Pancreas (tissue), 10 donors: ENCODE measurements around the gene LGR6. TPM values are rescaled to one million over a fixed set of nuclear protein-coding genes. Genes with fewer than 3 reads are reported as not detected.

Source experiments
- ATAC-seq, 4 donors: fragments of 200-7000 bp; cut with Tn5 transposase; one replicate each; pipeline versions ENCODE4 v1.8.0 to v1.9.1; 2020; ENCODE audit warnings: mild to moderate bottlenecking in 4 of 4, moderate library complexity in 4 of 4
- DNase-seq, 6 donors: peaks; one replicate each; pipeline ENCODE4 v3.0.0-alpha.2; 2020
- FAIRE-seq: peaks from 2 replicates; lab custom pipeline; 2012; peaks lifted over from hg19 to GRCh38; lab: Jason Lieb, UNC
- H3K27ac ChIP-seq, 4 donors: fragments of 200-600 bp; sonication (generic); 1 replicate in 3 of 4; 2 replicates in 1 of 4; pipeline versions ENCODE4 v1.5.0 to v1.8.0; 2020
- H3K27me3 ChIP-seq, 4 donors: fragments of 200-600 bp; one replicate each; pipeline ENCODE4 v1.8.0; 2021
- H3K36me3 ChIP-seq, 3 donors: fragments of 200-600 bp; sonication (generic) in 1 of 3; one replicate each; pipeline versions ENCODE4 v1.5.0 to v1.8.0; 2020 to 2021
- H3K4me1 ChIP-seq, 3 donors: fragments of 200-600 bp; one replicate each; pipeline ENCODE4 v1.8.0; 2021
- H3K4me3 ChIP-seq, 4 donors: fragments of 200-600 bp; sonication (generic) in 2 of 4; one replicate each; pipeline versions ENCODE4 v1.5.0 to v1.8.0; 2020 to 2021
- H3K9me3 ChIP-seq, 4 donors: fragments of 200-600 bp; one replicate each; pipeline ENCODE4 v1.8.0; 2021
- CTCF ChIP-seq, 4 donors: fragments of 200-600 bp; sonication (generic) in 3 of 4; IDR thresholded peaks; one replicate each; pipeline versions ENCODE4 v1.5.0 to v1.8.0; 2021; ENCODE audit warnings: antibody characterized with exemption in 4 of 4
- WGBS, 2 donors: extraction: QIAGEN DNeasy Blood & Tissue Kit; methylation state at CpG; one replicate each; pipeline ENCODE4 v1.1.7; 2013; 5-methylcytosine and 5-hydroxymethylcytosine counted together
- intact Hi-C, 3 donors: fragments of 100-400 bp; cut with DNase I; formaldehyde crosslinking; loops; one replicate each; pipeline versions ENCODE4 v1.11.1 to v1.14.2; 2022
- polyA plus RNA-seq, 2 donors: library from polyadenylated mRNA; stranded (reverse); fragments of 200-250 nt; gene quantifications; one replicate each; pipeline ENCODE4 v1.2.3, GENCODE V29; 2013
- total RNA-seq, 6 donors: library from RNA; stranded (reverse); fragmentation: NEBNext Ultra II Directional in 4 of 6; extraction: Animal tissue kit (Norgen Biotek cat#: 25700) in 4 of 6; gene quantifications; one replicate each; pipeline versions ENCODE4 v1.2.1 to v1.2.4, GENCODE V29; 2021 to 2023
- donor health status: healthy with polysubstance abuse.
- donor health status: DM: no; HTN: no; CAD: no; lungs with moderate emphysema.
- donor health status: DM: no; HTN: no; CAD: no.
- donor health status: control.
- donor health status: control.
- donor health status: Bipolar disorder and iron deficiency.
- donor health status: DM: yes; HTN: yes; CAD: no.
- donor health status: DM: no; HTN: no; CAD: no.
- donor health status: DM: no; HTN: no; CAD: no.
- donor health status: DM: yes; HTN: yes; CAD: no.

Gene LGR6
- total and polyA plus RNA-seq, 8 donors: 0.06 to 0.47 (median 0.15) TPM; not detected in 3

- H3K4me1 ChIP-seq: no peaks in the 10 kb centered on the region
- FAIRE-seq (no peak), ATAC-seq (no peak), DNase-seq (peak in 1 of 6 donors; percentile 24)
- H3K9me3 ChIP-seq: no peaks in the 10 kb centered on the region
- WGBS, 2 donors: 89 to 90% methylated on average over 11 of the region's 11 CpGs
- no peaks in the 10 kb centered on the region for H3K27me3 ChIP-seq
- no peaks in the 10 kb centered on the region for H3K36me3 ChIP-seq
- H3K27ac ChIP-seq: no peak overlapping the region
- no peak overlapping the region for H3K4me3 ChIP-seq
- intact Hi-C loops: no loop called here
- TF ChIP-seq CTCF (IDR thresholded peaks at IDR 0.05): no peak
Measured at GRCh38 chr1:202276081-202276715, 82.6 kb downstream of the LGR6 start.

GRCh38 chr1:202276920-202277319 lies 83.3 kb downstream of the LGR6 start:
- TF ChIP-seq CTCF (IDR thresholded peaks at IDR 0.05): no peak
- Histone ChIP-seq H3K27ac (no peak overlapping the region), H3K27me3 (no peaks in the 10 kb centered on the region), H3K4me3 (no peak overlapping the region), H3K9me3 (no peaks in the 10 kb centered on the region), H3K4me1 (no peaks in the 10 kb centered on the region), H3K36me3 (no peaks in the 10 kb centered on the region)
- no peak for DNase-seq
- no peak for FAIRE-seq
- intact Hi-C loops: no loop called here
- no peak for ATAC-seq
- 86 to 89% methylated on average over 3 of the region's 3 CpGs for WGBS, 2 donors

- DNase-seq: peak in 1 of 6 donors; percentile 11
- TF ChIP-seq CTCF (IDR thresholded peaks at IDR 0.05): no peak
- Histone ChIP-seq H3K36me3 (no peaks in the 10 kb centered on the region), H3K27me3 (no peaks in the 10 kb centered on the region), H3K4me1 (no peaks in the 10 kb centered on the region), H3K9me3 (no peaks in the 10 kb centered on the region), H3K27ac (no peak overlapping the region), H3K4me3 (no peak overlapping the region)
- intact Hi-C loops: no loop called here
- FAIRE-seq: no peak
- no peak for ATAC-seq
- 80 to 82% methylated on average over 2 of the region's 2 CpGs for WGBS, 2 donors
Measured at GRCh38 chr1:202278751-202279150, 85.2 kb downstream of the LGR6 start.

- WGBS, 2 donors: 80 to 82% methylated on average over 2 of the region's 2 CpGs
- Histone ChIP-seq H3K27me3 (no peaks in the 10 kb centered on the region), H3K36me3 (no peaks in the 10 kb centered on the region), H3K4me1 (no peaks in the 10 kb centered on the region), H3K4me3 (no peak overlapping the region), H3K9me3 (no peaks in the 10 kb centered on the region), H3K27ac (no peak overlapping the region)
- intact Hi-C loops: no loop called here
- no peak for TF ChIP-seq CTCF (IDR thresholded peaks at IDR 0.05)
- DNase-seq: no peak
- no peak for ATAC-seq
- no peak for FAIRE-seq
Measured at GRCh38 chr1:202279806-202280205, 86.2 kb downstream of the LGR6 start.

GRCh38 chr1:202280595-202280994 lies 87.0 kb downstream of the LGR6 start:
- no peaks in the 10 kb centered on the region for H3K4me1 ChIP-seq
- FAIRE-seq (no peak), ATAC-seq (no peak), DNase-seq (peak in 1 of 6 donors; percentile 21)
- intact Hi-C loops: no loop called here
- no peaks in the 10 kb centered on the region for H3K36me3 ChIP-seq
- no peaks in the 10 kb centered on the region for H3K9me3 ChIP-seq
- no peak for TF ChIP-seq CTCF (IDR thresholded peaks at IDR 0.05)
- no peak overlapping the region for H3K4me3 ChIP-seq
- no peaks in the 10 kb centered on the region for H3K27me3 ChIP-seq
- WGBS, 2 donors: 78 to 80% methylated on average over 7 of the region's 7 CpGs
- no peak overlapping the region for H3K27ac ChIP-seq
